WTC11 (cell line): ENCODE data around the gene MANBA. TPM values are rescaled to one million over a fixed set of nuclear protein-coding genes. Genes with fewer than 3 reads are reported as not detected.

Experiments
- ATAC-seq: fragments of 200-7000 bp; cut with Tn5 transposase; 2 replicates; pipeline ENCODE4 v1.10.0; 2021; ENCODE audit warnings: mild to moderate bottlenecking, moderate library complexity
- CTCF ChIA-PET: fragments of 300-600 bp; sonication (Branson Sonifier 250); formaldehyde crosslinking; loops from one replicate; lab custom pipeline; 2021; ENCODE audit warnings: antibody characterized with exemption; lab: Charles Lee
- POLR2A ChIA-PET: fragments of 350-600 bp; sonication (Branson Sonifier 250); formaldehyde crosslinking; loops from one replicate; lab custom pipeline; 2021; ENCODE audit warnings: antibody characterized with exemption; lab: Charles Lee
- DNase-seq: peaks from one replicate; pipeline ENCODE4 v3.0.0; 2021; ENCODE audit warnings: low spot score
- H3K27ac Mint-ChIP-seq: 2 replicates; pipeline ENCODE4 v1.8.0; 2021; ENCODE audit warnings: mixed read lengths
- H3K27me3 Mint-ChIP-seq: 2 replicates; pipeline ENCODE4 v1.8.0; 2021; ENCODE audit warnings: low read depth, mild to moderate bottlenecking, moderate library complexity, mixed read lengths
- H3K36me3 Mint-ChIP-seq: 2 replicates; pipeline ENCODE4 v1.8.0; 2021; ENCODE audit warnings: mixed read lengths
- H3K4me1 Mint-ChIP-seq: 2 replicates; pipeline ENCODE4 v1.8.0; 2022; ENCODE audit warnings: mixed read lengths
- H3K4me3 Mint-ChIP-seq: 2 replicates; pipeline ENCODE4 v1.8.0; 2021; ENCODE audit warnings: mild to moderate bottlenecking, moderate library complexity, mixed read lengths
- H3K9me3 Mint-ChIP-seq: 2 replicates; pipeline ENCODE4 v1.8.0; 2021; ENCODE audit warnings: mixed read lengths
- ETV6 ChIP-seq: sonication (generic); formaldehyde crosslinking; IDR thresholded peaks from 2 replicates; pipeline ENCODE4 v1.8.1; 2022; ENCODE audit warnings: mild to moderate bottlenecking, missing genetic modification reagents
- FOXK1 ChIP-seq: sonication (generic); formaldehyde crosslinking; IDR thresholded peaks from 2 replicates; pipeline ENCODE4 v1.8.0; 2022; ENCODE audit warnings: mild to moderate bottlenecking, moderate library complexity, missing genetic modification reagents
- GTF2I ChIP-seq: fragments of 250-450 bp; sonication (Bioruptor Pico); conservative IDR thresholded peaks from 2 replicates; pipeline ENCODE4 v1.4.0; 2021; ENCODE audit warnings: mild to moderate bottlenecking
- MXD4 ChIP-seq: fragments of 250-450 bp; sonication (Bioruptor Pico); IDR thresholded peaks from 2 replicates; pipeline ENCODE4 v1.8.0; 2021; ENCODE audit warnings: mild to moderate bottlenecking, moderate library complexity, borderline replicate concordance
- OVOL2 ChIP-seq: fragments of 250-450 bp; sonication (Bioruptor Pico); IDR thresholded peaks from 2 replicates; pipeline ENCODE4 v1.9.0; 2021; ENCODE audit warnings: mild to moderate bottlenecking, borderline replicate concordance
- RORB ChIP-seq: fragments of 250-450 bp; sonication (Bioruptor Pico); IDR thresholded peaks from 2 replicates; pipeline ENCODE4 v1.9.0; 2021; ENCODE audit warnings: mild to moderate bottlenecking
- SMAD4 ChIP-seq: sonication (generic); formaldehyde crosslinking; IDR thresholded peaks from 2 replicates; pipeline ENCODE4 v1.8.0; 2022; ENCODE audit warnings: mild to moderate bottlenecking, missing genetic modification reagents
- ZNF263 ChIP-seq: sonication (generic); formaldehyde crosslinking; IDR thresholded peaks from 2 replicates; pipeline ENCODE4 v1.8.1; 2022; ENCODE audit warnings: low read depth, mild to moderate bottlenecking, moderate library complexity, missing genetic modification reagents
- total RNA-seq: library from RNA; stranded (reverse); gene quantifications from 3 replicates; pipeline ENCODE4 v1.2.3, GENCODE V29; 2021
- TF ChIP-seq, protein P1 (sequence below): sonication (generic); formaldehyde crosslinking; IDR thresholded peaks from 2 replicates; pipeline ENCODE4 v1.8.1; 2023; ENCODE audit warnings: mild to moderate bottlenecking, missing genetic modification reagents, moderate library complexity
- TF ChIP-seq, protein P2 (sequence below): fragments of 250-450 bp; sonication (Bioruptor Pico); IDR thresholded peaks from 2 replicates; pipeline ENCODE4 v1.9.0; 2021; ENCODE audit warnings: mild to moderate bottlenecking
- TF ChIP-seq, protein P3 (sequence below): sonication (generic); formaldehyde crosslinking; IDR thresholded peaks from 2 replicates; pipeline ENCODE4 v1.8.0; 2023; ENCODE audit warnings: mild to moderate bottlenecking, missing genetic modification reagents
- TF ChIP-seq, protein P4 (sequence below): sonication (generic); formaldehyde crosslinking; IDR thresholded peaks from 2 replicates; pipeline ENCODE4 v1.8.1; 2022; ENCODE audit warnings: missing genetic modification reagents, borderline replicate concordance
- TF ChIP-seq, protein P5 (sequence below): sonication (generic); formaldehyde crosslinking; IDR thresholded peaks from 2 replicates; pipeline ENCODE4 v1.8.1; 2022; ENCODE audit warnings: low read depth, mild to moderate bottlenecking, moderate library complexity, missing genetic modification reagents, borderline replicate concordance
- TF ChIP-seq, protein P6 (sequence below): sonication (generic); formaldehyde crosslinking; IDR thresholded peaks from 2 replicates; pipeline ENCODE4 v1.8.1; 2023; ENCODE audit warnings: mild to moderate bottlenecking, missing genetic modification reagents
- TF ChIP-seq, protein P7 (sequence below): sonication (generic); formaldehyde crosslinking; IDR thresholded peaks from 2 replicates; pipeline ENCODE4 v1.8.1; 2023; ENCODE audit warnings: mild to moderate bottlenecking, missing genetic modification reagents, borderline replicate concordance

MANBA gene
- total RNA-seq, 1 experiment from 2014 or later: 35.1 TPM

DNA sequence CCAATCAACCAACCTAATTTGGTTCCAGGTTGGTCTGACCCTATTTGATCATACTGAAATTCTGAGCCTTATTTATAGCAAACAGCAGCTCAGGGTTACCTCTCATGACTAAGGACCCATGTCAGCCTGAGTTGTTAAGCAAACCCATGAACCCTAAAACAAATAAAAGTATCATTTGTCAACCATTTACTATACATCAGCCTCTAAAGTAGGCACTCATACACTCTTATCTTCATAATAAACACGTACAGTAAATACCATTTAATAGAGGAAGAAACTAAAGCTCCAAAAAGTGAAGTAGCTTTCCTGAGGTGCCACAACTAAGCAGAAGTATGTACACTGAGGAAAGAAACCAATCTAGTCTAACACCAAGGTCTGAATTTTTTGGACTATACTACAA lies 25.2 kb downstream of the MANBA start (continued):
- TF ChIP-seq, protein P1, sequence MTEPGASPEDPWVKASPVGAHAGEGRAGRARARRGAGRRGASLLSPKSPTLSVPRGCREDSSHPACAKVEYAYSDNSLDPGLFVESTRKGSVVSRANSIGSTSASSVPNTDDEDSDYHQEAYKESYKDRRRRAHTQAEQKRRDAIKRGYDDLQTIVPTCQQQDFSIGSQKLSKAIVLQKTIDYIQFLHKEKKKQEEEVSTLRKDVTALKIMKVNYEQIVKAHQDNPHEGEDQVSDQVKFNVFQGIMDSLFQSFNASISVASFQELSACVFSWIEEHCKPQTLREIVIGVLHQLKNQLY (CRISPR knock-in tag): no peak
- TF ChIP-seq ZNF263: no peak
- TF ChIP-seq, protein P2, sequence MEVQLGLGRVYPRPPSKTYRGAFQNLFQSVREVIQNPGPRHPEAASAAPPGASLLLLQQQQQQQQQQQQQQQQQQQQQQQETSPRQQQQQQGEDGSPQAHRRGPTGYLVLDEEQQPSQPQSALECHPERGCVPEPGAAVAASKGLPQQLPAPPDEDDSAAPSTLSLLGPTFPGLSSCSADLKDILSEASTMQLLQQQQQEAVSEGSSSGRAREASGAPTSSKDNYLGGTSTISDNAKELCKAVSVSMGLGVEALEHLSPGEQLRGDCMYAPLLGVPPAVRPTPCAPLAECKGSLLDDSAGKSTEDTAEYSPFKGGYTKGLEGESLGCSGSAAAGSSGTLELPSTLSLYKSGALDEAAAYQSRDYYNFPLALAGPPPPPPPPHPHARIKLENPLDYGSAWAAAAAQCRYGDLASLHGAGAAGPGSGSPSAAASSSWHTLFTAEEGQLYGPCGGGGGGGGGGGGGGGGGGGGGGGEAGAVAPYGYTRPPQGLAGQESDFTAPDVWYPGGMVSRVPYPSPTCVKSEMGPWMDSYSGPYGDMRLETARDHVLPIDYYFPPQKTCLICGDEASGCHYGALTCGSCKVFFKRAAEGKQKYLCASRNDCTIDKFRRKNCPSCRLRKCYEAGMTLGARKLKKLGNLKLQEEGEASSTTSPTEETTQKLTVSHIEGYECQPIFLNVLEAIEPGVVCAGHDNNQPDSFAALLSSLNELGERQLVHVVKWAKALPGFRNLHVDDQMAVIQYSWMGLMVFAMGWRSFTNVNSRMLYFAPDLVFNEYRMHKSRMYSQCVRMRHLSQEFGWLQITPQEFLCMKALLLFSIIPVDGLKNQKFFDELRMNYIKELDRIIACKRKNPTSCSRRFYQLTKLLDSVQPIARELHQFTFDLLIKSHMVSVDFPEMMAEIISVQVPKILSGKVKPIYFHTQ: no peak
- TF ChIP-seq FOXK1 (CRISPR knock-in tag): no peak

DNA sequence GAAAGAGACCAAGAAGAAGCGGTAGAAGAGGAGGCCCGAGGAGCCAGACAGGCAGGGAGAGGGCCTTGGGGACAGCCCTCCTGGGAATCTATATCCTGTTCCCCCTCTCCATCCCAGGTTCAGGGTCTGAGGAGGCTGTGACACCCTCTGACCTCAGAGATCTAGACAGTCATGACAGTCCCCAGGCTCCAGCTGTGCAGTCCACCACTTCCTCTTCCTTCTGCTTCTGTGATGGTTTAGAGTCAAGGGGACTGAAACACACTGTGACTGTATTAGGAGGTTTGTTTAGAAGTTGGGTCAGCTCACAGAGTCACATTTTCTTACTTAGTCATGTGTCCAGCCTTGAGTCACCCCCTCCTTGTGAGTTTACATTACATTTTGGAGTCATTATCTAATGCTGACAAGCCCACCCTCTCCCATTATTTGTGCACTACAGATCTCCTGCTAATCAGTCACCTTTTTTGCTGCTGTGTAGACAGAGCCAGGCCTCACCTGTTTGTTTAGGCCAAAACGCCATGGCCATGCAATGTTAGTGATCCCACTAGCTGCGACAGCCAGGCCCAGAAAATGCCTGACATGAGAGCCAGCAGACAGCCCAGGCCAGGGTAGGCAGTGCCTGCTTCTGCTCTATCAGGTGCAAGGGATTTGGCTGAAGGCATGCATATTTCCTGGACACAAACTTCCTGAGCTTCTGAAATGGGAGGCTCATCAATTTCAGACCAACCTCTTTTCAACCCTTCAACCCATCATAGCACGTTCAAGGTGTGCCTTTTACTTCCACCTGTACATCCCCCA lies 26.0 kb downstream of the MANBA start:
- TF ChIP-seq ETV6 (CRISPR knock-in tag) (no peak), RORB (CRISPR knock-in tag) (no peak), MXD4 (CRISPR knock-in tag) (no peak), SMAD4 (CRISPR knock-in tag) (no peak), FOXK1 (CRISPR knock-in tag) (no peak)
- TF ChIP-seq, protein P3, sequence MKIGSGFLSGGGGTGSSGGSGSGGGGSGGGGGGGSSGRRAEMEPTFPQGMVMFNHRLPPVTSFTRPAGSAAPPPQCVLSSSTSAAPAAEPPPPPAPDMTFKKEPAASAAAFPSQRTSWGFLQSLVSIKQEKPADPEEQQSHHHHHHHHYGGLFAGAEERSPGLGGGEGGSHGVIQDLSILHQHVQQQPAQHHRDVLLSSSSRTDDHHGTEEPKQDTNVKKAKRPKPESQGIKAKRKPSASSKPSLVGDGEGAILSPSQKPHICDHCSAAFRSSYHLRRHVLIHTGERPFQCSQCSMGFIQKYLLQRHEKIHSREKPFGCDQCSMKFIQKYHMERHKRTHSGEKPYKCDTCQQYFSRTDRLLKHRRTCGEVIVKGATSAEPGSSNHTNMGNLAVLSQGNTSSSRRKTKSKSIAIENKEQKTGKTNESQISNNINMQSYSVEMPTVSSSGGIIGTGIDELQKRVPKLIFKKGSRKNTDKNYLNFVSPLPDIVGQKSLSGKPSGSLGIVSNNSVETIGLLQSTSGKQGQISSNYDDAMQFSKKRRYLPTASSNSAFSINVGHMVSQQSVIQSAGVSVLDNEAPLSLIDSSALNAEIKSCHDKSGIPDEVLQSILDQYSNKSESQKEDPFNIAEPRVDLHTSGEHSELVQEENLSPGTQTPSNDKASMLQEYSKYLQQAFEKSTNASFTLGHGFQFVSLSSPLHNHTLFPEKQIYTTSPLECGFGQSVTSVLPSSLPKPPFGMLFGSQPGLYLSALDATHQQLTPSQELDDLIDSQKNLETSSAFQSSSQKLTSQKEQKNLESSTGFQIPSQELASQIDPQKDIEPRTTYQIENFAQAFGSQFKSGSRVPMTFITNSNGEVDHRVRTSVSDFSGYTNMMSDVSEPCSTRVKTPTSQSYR (CRISPR knock-in tag): no peak
- TF ChIP-seq, protein P1 (CRISPR knock-in tag): no peak
- no peak overlapping the region for H3K4me3 Mint-ChIP-seq
- H3K4me1 Mint-ChIP-seq: peaks cover 29% of the 10 kb centered on the region
- H3K27ac Mint-ChIP-seq: no peak overlapping the region
- H3K36me3 Mint-ChIP-seq: peaks cover 24% of the 10 kb centered on the region
- ATAC-seq (no peak), DNase-seq (no peak)
- ChIA-PET POLR2A (no interaction called here), CTCF (no interaction called here)
- H3K9me3 Mint-ChIP-seq: peaks cover 12% of the 10 kb centered on the region
- H3K27me3 Mint-ChIP-seq: no peaks in the 10 kb centered on the region

DNA sequence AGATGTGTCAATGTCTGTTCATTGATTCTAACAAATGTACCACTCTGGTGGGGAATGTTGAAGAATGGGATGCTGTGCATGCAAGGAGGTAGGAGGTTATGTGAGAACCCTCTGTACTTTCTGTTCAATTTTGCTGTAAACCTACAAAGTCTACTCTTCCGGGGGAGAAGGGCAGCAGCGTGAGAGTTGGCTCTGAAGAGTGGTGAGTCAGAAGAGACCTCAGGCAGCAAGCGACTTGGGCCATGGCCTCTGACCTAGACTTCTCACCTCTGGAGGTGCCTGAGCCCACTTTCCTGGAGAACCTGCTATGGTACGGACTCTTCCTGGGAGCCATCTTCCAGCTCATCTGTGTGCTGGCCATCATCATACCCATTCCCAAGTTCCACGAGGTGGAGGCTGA lies 26.7 kb downstream of the MANBA start:
- Mint-ChIP-seq H3K4me1 (peaks cover 26% of the 10 kb centered on the region), H3K9me3 (peaks cover 11% of the 10 kb centered on the region), H3K27me3 (no peaks in the 10 kb centered on the region), H3K4me3 (no peak overlapping the region), H3K36me3 (peaks cover 30% of the 10 kb centered on the region), H3K27ac (no peak overlapping the region)
- ATAC-seq: no peak
- DNase-seq: no peak
- ChIA-PET POLR2A (no interaction called here), CTCF (no interaction called here)
- TF ChIP-seq OVOL2 (no peak), GTF2I (CRISPR knock-in tag) (no peak)
- TF ChIP-seq, protein P4, sequence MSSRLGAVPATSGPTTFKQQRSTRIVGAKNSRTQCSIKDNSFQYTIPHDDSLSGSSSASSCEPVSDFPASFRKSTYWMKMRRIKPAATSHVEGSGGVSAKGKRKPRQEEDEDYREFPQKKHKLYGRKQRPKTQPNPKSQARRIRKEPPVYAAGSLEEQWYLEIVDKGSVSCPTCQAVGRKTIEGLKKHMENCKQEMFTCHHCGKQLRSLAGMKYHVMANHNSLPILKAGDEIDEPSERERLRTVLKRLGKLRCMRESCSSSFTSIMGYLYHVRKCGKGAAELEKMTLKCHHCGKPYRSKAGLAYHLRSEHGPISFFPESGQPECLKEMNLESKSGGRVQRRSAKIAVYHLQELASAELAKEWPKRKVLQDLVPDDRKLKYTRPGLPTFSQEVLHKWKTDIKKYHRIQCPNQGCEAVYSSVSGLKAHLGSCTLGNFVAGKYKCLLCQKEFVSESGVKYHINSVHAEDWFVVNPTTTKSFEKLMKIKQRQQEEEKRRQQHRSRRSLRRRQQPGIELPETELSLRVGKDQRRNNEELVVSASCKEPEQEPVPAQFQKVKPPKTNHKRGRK (CRISPR knock-in tag): no peak
- TF ChIP-seq, protein P5, sequence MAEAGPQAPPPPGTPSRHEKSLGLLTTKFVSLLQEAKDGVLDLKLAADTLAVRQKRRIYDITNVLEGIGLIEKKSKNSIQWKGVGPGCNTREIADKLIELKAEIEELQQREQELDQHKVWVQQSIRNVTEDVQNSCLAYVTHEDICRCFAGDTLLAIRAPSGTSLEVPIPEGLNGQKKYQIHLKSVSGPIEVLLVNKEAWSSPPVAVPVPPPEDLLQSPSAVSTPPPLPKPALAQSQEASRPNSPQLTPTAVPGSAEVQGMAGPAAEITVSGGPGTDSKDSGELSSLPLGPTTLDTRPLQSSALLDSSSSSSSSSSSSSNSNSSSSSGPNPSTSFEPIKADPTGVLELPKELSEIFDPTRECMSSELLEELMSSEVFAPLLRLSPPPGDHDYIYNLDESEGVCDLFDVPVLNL (CRISPR knock-in tag): no peak
- TF ChIP-seq, protein P6, sequence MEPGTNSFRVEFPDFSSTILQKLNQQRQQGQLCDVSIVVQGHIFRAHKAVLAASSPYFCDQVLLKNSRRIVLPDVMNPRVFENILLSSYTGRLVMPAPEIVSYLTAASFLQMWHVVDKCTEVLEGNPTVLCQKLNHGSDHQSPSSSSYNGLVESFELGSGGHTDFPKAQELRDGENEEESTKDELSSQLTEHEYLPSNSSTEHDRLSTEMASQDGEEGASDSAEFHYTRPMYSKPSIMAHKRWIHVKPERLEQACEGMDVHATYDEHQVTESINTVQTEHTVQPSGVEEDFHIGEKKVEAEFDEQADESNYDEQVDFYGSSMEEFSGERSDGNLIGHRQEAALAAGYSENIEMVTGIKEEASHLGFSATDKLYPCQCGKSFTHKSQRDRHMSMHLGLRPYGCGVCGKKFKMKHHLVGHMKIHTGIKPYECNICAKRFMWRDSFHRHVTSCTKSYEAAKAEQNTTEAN (CRISPR knock-in tag): no peak
- TF ChIP-seq, protein P7, sequence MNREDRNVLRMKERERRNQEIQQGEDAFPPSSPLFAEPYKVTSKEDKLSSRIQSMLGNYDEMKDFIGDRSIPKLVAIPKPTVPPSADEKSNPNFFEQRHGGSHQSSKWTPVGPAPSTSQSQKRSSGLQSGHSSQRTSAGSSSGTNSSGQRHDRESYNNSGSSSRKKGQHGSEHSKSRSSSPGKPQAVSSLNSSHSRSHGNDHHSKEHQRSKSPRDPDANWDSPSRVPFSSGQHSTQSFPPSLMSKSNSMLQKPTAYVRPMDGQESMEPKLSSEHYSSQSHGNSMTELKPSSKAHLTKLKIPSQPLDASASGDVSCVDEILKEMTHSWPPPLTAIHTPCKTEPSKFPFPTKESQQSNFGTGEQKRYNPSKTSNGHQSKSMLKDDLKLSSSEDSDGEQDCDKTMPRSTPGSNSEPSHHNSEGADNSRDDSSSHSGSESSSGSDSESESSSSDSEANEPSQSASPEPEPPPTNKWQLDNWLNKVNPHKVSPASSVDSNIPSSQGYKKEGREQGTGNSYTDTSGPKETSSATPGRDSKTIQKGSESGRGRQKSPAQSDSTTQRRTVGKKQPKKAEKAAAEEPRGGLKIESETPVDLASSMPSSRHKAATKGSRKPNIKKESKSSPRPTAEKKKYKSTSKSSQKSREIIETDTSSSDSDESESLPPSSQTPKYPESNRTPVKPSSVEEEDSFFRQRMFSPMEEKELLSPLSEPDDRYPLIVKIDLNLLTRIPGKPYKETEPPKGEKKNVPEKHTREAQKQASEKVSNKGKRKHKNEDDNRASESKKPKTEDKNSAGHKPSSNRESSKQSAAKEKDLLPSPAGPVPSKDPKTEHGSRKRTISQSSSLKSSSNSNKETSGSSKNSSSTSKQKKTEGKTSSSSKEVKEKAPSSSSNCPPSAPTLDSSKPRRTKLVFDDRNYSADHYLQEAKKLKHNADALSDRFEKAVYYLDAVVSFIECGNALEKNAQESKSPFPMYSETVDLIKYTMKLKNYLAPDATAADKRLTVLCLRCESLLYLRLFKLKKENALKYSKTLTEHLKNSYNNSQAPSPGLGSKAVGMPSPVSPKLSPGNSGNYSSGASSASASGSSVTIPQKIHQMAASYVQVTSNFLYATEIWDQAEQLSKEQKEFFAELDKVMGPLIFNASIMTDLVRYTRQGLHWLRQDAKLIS (CRISPR knock-in tag): no peak
